Loucy (cell line): Measurements from ENCODE around the gene IFT81.

Source experiments
- H2AFZ ChIP-seq: fragments of 200-600 bp; sonication (generic); 2 replicates; pipeline ENCODE4 v1.6.0; 2016; ENCODE audit warnings: antibody characterized with exemption, mild to moderate bottlenecking, low read length, moderate library complexity
- H3F3A ChIP-seq: fragments of 200-600 bp; 2 replicates; pipeline ENCODE4 v1.6.0; 2016; ENCODE audit warnings: antibody characterized with exemption, low read depth, mild to moderate bottlenecking
- H3K27me3 ChIP-seq: fragments of 200-600 bp; sonication (generic); 2 replicates; pipeline ENCODE4 v1.6.1; 2014; ENCODE audit warnings: low read length, mild to moderate bottlenecking; ENCODE audit not compliant: insufficient read depth, poor library complexity, severe bottlenecking
- H3K36me3 ChIP-seq: fragments of 200-600 bp; sonication (generic); 2 replicates; pipeline ENCODE4 v1.6.1; 2016; ENCODE audit warnings: low read length; ENCODE audit not compliant: insufficient read depth
- H3K4me1 ChIP-seq: fragments of 200-600 bp; sonication (generic); 2 replicates; pipeline ENCODE4 v1.5.1; 2014; ENCODE audit warnings: low read length, mild to moderate bottlenecking; ENCODE audit not compliant: insufficient read depth, poor library complexity, severe bottlenecking
- H3K4me2 ChIP-seq: fragments of 200-600 bp; sonication (generic); 2 replicates; pipeline ENCODE4 v1.6.0; 2014; ENCODE audit warnings: antibody characterized with exemption, low read length, low read depth, mild to moderate bottlenecking; ENCODE audit not compliant: poor library complexity, severe bottlenecking
- H3K4me3 ChIP-seq: fragments of 200-600 bp; sonication (generic); 2 replicates; pipeline ENCODE4 v1.5.1; 2014; ENCODE audit warnings: low read length, mild to moderate bottlenecking, mixed read lengths; ENCODE audit not compliant: poor library complexity, severe bottlenecking
- H3K79me2 ChIP-seq: fragments of 200-600 bp; sonication (generic); 2 replicates; pipeline ENCODE4 v1.6.1; 2014; ENCODE audit warnings: low read length; ENCODE audit not compliant: insufficient read depth
- H3K9ac ChIP-seq: fragments of 200-600 bp; sonication (generic); 2 replicates; pipeline ENCODE4 v1.6.0; 2014; ENCODE audit warnings: mild to moderate bottlenecking, low read depth, low read length, moderate library complexity; ENCODE audit not compliant: poor library complexity, severe bottlenecking
- H3K9me2 ChIP-seq: fragments of 200-600 bp; sonication (generic); replicated peaks from 2 replicates; pipeline ENCODE4 v1.6.1; 2016; ENCODE audit warnings: low read depth, low read length, mixed read lengths
- H3K9me3 ChIP-seq: fragments of 200-600 bp; sonication (generic); 2 replicates; pipeline ENCODE4 v1.6.1; 2014; ENCODE audit warnings: mild to moderate bottlenecking, antibody characterized with exemption, low read length, low read depth; ENCODE audit not compliant: insufficient read depth
- H4K20me1 ChIP-seq: fragments of 200-600 bp; sonication (generic); 2 replicates; pipeline ENCODE4 v1.6.0; 2014; ENCODE audit warnings: antibody characterized with exemption, low read length, mild to moderate bottlenecking; ENCODE audit not compliant: insufficient read depth, poor library complexity, severe bottlenecking
- EZH2phosphoT487 ChIP-seq: fragments of 200-600 bp; IDR thresholded peaks from 2 replicates; pipeline ENCODE4 v1.6.1; 2018; ENCODE audit warnings: antibody characterized with exemption, mild to moderate bottlenecking, moderate library complexity, borderline replicate concordance
- TF ChIP-seq, protein P1 (sequence below): fragments of 200-600 bp; sonication (generic); conservative IDR thresholded peaks from 2 replicates; pipeline ENCODE4 v1.5.1; 2014; ENCODE audit warnings: mild to moderate bottlenecking, antibody characterized with exemption, low read length

IFT81 gene

DNA sequence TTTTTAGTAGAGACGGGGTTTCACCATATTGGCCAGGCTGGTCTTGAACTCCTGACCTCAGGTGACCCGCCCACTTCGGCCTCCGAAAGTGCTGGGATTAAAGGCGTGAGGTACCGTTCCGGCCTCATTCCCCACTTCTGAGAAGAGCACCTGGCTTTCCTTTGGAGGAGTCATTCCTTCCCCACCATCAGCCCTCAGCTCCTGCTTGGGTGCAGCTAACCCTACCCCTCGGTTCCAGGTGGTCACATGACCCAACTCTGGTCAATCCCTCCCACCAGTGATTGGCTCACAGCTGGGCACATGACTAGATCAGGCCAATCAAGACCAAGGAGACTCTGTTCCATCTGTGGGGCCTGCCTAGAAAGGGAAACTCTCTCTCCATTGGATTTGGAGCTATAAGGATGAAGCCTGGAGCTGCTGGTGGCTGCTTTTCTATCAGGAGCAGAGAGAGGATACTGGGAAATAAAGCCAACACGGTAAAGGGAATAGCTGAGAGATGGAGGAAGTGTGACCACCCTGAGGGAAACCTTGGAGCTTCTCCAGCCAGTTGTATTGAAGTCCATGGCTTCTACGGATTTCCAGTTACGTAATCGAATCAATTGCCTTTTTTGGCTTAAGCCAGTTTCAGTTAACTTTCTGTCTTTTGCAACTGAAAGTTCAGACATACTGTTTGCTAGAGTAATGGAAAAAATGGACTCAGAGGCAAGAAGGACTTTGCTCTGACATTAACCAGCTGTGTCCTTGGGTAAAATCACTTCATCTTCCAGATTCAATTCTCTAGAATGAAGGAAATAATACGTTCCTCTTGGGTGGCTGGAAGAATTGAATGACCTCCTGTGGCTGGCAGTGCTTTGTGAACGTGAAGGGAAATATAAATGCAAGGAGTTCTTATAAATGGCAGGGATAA lies 19.7 kb upstream of the IFT81 start:
- Histone ChIP-seq H3K79me2 (no peaks in the 10 kb centered on the region), H3K4me3 (no peak overlapping the region), H3K36me3 (no peaks in the 10 kb centered on the region), H2AFZ (peak overlapping the region; percentile 66; the same call in 1 of the 2 replicates), H3K4me1 (peaks cover 3% of the 10 kb centered on the region), H3K9me3 (no peaks in the 10 kb centered on the region), H3F3A (no peaks in the 10 kb centered on the region), H3K9me2 (no peaks in the 10 kb centered on the region), H3K27me3 (no peaks in the 10 kb centered on the region), H4K20me1 (no peaks in the 10 kb centered on the region), H3K4me2 (no peak overlapping the region), H3K9ac (no peak overlapping the region)
- TF ChIP-seq, protein P1, sequence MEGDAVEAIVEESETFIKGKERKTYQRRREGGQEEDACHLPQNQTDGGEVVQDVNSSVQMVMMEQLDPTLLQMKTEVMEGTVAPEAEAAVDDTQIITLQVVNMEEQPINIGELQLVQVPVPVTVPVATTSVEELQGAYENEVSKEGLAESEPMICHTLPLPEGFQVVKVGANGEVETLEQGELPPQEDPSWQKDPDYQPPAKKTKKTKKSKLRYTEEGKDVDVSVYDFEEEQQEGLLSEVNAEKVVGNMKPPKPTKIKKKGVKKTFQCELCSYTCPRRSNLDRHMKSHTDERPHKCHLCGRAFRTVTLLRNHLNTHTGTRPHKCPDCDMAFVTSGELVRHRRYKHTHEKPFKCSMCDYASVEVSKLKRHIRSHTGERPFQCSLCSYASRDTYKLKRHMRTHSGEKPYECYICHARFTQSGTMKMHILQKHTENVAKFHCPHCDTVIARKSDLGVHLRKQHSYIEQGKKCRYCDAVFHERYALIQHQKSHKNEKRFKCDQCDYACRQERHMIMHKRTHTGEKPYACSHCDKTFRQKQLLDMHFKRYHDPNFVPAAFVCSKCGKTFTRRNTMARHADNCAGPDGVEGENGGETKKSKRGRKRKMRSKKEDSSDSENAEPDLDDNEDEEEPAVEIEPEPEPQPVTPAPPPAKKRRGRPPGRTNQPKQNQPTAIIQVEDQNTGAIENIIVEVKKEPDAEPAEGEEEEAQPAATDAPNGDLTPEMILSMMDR = no peak
- TF ChIP-seq EZH2phosphoT487 = no peak

- Histone ChIP-seq H3K4me2 (no peak overlapping the region), H3K4me3 (no peak overlapping the region), H3K79me2 (no peaks in the 10 kb centered on the region), H3K27me3 (no peaks in the 10 kb centered on the region), H3F3A (no peaks in the 10 kb centered on the region), H3K9me2 (no peaks in the 10 kb centered on the region), H3K9me3 (no peaks in the 10 kb centered on the region), H2AFZ (0 out of 2 replicates have a peak overlapping the region, but pooled peaks have one; percentile 66), H3K4me1 (peaks cover 3% of the 10 kb centered on the region), H3K9ac (no peak overlapping the region), H3K36me3 (no peaks in the 10 kb centered on the region), H4K20me1 (no peaks in the 10 kb centered on the region)
- no peak for TF ChIP-seq EZH2phosphoT487
- TF ChIP-seq, protein P1 = no peak
These were observed 19.0 kb upstream of the IFT81 start for GRCh38 chr12:110105159-110105558.

DNA sequence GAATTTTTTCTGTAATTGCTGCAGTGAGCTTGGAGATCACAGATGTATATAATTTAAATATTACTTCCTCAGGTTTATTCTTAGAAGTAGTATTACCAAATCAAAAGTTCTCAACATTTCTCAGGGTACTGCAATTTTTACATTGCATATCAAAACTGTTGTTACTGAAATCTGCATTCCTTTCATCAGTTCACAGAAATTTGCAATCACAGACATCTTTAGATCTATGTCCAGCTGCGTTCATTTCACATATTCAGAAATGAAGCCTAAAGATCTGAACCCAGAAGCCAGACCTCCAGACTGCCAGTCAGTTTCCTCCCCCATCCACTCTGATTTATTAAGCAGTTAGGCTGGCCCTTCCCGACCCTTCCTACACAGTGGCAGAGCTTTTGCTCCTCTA lies 18.2 kb upstream of the IFT81 start:
- no peak overlapping the region for H3K4me3 ChIP-seq
- no peak overlapping the region for H3K4me2 ChIP-seq
- TF ChIP-seq EZH2phosphoT487 = no peak
- H3F3A ChIP-seq = no peaks in the 10 kb centered on the region
- no peaks in the 10 kb centered on the region for H3K9me3 ChIP-seq
- H3K79me2 ChIP-seq = no peaks in the 10 kb centered on the region
- no peaks in the 10 kb centered on the region for H4K20me1 ChIP-seq
- H3K9ac ChIP-seq = no peak overlapping the region
- H3K9me2 ChIP-seq = no peaks in the 10 kb centered on the region
- no peaks in the 10 kb centered on the region for H3K4me1 ChIP-seq
- H3K36me3 ChIP-seq = no peaks in the 10 kb centered on the region
- no peak overlapping the region for H2AFZ ChIP-seq
- H3K27me3 ChIP-seq = no peaks in the 10 kb centered on the region
